ENCODE measurements around the gene SPACA6.

GRCh38 chr19:51696606-51697005 lies 3.5 kb downstream of the SPACA6 start:
- TF ChIP-seq CTCF (IDR thresholded peaks at IDR 0.05) (no peak), POLR2A (IDR thresholded peaks at IDR 0.05) (no peak)
